ENCODE data around the gene CSK. TPM values are rescaled to one million over a fixed set of nuclear protein-coding genes. Genes with fewer than 3 reads are reported as not detected.

Gene CSK
- total RNA-seq, 1 experiment from 2014 or later, result 172 TPM

DNA sequence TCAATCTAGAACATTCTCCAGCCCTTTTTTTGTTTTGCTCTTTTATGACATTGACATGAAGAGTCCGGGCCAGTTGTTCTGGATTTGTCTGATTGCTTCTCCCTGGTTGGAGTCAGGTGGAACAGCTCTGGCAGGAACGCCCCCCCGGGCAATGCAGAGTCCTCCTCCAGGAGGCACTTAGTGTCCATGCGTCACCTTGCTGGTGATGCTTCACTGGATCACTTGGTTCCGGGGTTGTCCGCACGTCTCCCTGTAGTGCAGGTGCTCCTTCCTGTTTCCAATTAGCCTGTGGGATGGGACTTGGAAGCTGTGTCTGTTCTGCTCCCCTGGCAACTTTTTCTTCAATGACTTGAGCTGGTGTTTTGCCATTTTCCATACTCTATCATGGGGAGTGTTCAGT, 9.8 kb downstream of the CSK start:
- peaks cover 96% of the 10 kb centered on the region for H3K4me1 ChIP-seq (ENCODE audit: low read length)
- peaks cover 65% of the 10 kb centered on the region for H3K79me2 ChIP-seq (ENCODE audit: low read length)
- peak overlapping the region; percentile 69 for H3K4me3 ChIP-seq (ENCODE audit: low read length)
- peak overlapping the region; percentile 95 for H3K9ac ChIP-seq (ENCODE audit: low read length)
- no peaks in the 10 kb centered on the region for H3K9me2 ChIP-seq (replicated peaks; ENCODE audit: insufficient read depth, low read length)
- peak overlapping the region; percentile 92 for H3K4me2 ChIP-seq (ENCODE audit: low read depth, low read length, poor library complexity, severe bottlenecking)
- peak; percentile 70 for DNase-seq
- H3K36me3 ChIP-seq (ENCODE audit: insufficient read depth, low read length), result peaks cover 23% of the 10 kb centered on the region
- no peaks in the 10 kb centered on the region for H3K9me3 ChIP-seq (ENCODE audit: low read length)
- H3K27me3 ChIP-seq (ENCODE audit: low read length), result no peaks in the 10 kb centered on the region
- H3K27ac ChIP-seq (ENCODE audit: low read length), result peak overlapping the region; percentile 100
- H2AFZ ChIP-seq (ENCODE audit: low read length), result no peak overlapping the region
- no peaks in the 10 kb centered on the region; the same call in 1 of the 2 replicates for H4K20me1 ChIP-seq (ENCODE audit: insufficient read depth, low read depth, low read length)

DNA sequence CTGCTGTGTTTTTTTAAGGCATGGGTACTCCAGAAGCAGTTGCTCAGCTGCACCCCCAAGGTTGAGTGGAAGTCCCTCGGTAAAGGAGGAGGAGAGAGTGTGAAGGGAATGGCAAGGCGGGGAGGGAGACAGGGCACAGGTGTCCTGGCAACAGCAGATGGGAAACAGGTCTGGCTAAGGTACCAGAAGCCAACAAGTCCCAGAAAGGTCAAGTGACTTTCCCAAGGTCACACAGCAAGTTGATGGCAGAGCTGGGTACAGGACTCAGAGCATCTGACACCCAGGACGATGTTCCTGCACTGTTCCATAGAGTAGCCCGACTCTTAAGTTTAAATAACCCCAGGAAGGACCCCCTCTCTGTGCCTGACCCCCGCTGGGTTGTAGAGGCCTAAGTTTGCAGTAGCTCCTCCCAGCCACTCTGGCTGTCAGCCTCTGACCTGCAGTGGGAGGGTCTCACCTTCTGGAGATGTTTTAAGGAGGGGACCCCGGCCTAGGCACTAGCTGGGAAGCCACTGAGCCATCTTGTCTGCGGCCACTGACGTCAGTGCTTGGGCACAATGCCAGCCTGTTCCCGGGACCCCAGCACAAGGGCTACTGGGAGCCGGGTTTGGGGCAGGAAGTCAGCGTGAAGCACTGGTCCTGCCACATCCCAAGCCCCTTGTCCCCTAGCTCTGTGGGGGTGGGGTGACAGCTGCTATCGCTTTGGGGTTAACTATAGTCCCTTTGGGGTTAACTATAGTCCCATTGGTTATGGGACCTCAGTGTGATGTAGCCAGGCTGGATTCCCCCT, 10.5 kb downstream of the CSK start:
- H3K27me3 ChIP-seq (ENCODE audit: low read length), result no peaks in the 10 kb centered on the region
- peak overlapping the region; percentile 95 for H3K9ac ChIP-seq (ENCODE audit: low read length)
- H3K4me2 ChIP-seq (ENCODE audit: low read depth, low read length, poor library complexity, severe bottlenecking), result peak overlapping the region; percentile 92
- peak; percentile 73 for DNase-seq
- H3K9me3 ChIP-seq (ENCODE audit: low read length), result no peaks in the 10 kb centered on the region
- peaks cover 97% of the 10 kb centered on the region for H3K4me1 ChIP-seq (ENCODE audit: low read length)
- H3K79me2 ChIP-seq (ENCODE audit: low read length), result peaks cover 66% of the 10 kb centered on the region
- no peak overlapping the region for H2AFZ ChIP-seq (ENCODE audit: low read length)
- peak overlapping the region; percentile 100 for H3K27ac ChIP-seq (ENCODE audit: low read length)
- peaks cover under 1% of the 10 kb centered on the region; the same call in 1 of the 2 replicates for H4K20me1 ChIP-seq (ENCODE audit: insufficient read depth, low read depth, low read length)
- no peaks in the 10 kb centered on the region for H3K9me2 ChIP-seq (replicated peaks; ENCODE audit: insufficient read depth, low read length)
- peak overlapping the region; percentile 69 for H3K4me3 ChIP-seq (ENCODE audit: low read length)
- peaks cover 23% of the 10 kb centered on the region for H3K36me3 ChIP-seq (ENCODE audit: insufficient read depth, low read length)

DNA sequence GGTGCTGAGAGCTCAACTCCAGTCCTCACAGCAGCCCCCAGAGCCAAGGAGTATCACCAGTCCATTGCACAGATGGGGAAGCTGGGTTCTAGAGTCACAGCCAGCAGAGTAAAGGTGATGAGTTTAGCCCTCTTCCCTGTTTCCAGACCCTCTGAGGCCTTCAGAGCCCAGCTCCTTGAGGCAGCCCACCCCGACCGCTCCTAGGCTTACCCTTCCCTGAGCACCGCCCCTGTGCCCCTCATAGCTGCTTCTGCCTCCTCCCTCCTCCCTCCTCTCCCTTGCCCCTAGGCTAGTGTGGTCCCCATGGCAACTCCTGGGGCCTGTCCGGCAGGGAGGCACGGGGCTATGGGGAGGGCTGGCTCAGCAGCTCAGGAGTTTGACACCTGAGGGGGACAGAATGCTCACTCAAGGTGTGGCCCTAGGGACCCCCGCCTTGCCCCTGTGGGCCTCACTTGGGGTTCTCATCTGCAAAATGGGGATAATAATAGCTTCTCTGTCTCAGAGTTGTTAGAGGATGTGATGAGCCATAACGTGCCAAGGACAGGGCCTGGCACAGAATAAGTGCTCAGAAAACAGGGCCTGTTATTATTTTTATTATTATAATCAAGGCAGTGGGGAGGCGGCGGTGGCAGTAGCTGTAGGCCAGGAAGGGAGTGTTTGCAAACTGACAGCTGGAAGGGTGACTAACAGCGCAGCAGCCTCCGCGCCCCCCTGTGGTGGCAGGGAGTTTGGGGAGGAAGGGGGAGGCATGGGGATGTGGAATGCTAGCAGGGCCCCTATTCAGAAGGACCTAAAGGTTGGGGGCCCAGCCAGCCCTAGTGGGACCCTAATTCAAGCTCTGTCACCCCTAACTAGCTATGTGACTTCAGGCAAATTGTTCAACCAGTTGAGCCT, 11.5 kb downstream of the CSK start:
- Histone ChIP-seq H3K79me2 (ENCODE audit: low read length) (peaks cover 74% of the 10 kb centered on the region), H4K20me1 (ENCODE audit: insufficient read depth, low read depth, low read length) (peaks cover 5% of the 10 kb centered on the region; the same call in 1 of the 2 replicates), H3K4me1 (ENCODE audit: low read length) (peaks cover 97% of the 10 kb centered on the region), H3K4me3 (ENCODE audit: low read length) (peak overlapping the region; percentile 69), H2AFZ (ENCODE audit: low read length) (no peak overlapping the region), H3K9me2 (replicated peaks; ENCODE audit: insufficient read depth, low read length) (no peaks in the 10 kb centered on the region), H3K36me3 (ENCODE audit: insufficient read depth, low read length) (peaks cover 22% of the 10 kb centered on the region), H3K27ac (ENCODE audit: low read length) (peak overlapping the region; percentile 100), H3K27me3 (ENCODE audit: low read length) (no peaks in the 10 kb centered on the region), H3K4me2 (ENCODE audit: low read depth, low read length, poor library complexity, severe bottlenecking) (peak overlapping the region; percentile 92), H3K9ac (ENCODE audit: low read length) (peak overlapping the region; percentile 95), H3K9me3 (ENCODE audit: low read length) (no peaks in the 10 kb centered on the region)
- peak; percentile 87 for DNase-seq

DNA sequence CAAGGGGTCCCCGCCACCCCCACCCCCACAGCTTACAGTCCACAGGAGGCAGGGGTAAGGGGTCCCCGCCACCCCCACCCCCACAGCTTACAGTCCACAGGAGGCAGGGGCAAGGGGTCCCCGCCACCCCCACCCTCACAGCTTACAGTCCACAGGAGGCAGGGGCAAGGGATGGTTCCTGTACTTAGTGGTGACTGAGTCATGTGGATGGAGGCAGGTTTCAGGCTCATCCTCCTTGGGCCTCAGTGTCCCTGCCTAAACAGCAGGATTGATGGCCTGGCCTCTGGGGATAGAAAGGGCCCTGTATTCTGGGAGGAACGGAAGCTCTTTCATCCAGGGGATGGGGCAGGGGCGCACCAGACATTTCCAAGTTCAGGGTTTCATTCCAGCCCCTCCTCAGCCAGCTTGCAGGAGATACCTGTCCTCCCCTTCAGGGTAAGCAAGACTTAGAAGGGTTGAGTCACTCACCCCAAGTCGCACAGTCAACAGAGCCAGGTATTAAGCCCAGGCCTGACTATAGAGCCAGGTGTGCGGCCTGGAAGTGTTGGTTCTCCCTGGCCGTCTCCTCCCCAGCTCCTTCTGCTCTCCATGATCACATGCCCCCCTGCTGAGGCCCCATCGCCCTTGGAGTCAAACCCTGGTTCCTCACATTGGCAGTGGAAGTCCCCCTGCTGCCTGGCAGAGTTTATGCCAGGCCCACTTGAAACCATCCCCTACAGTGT, 12.5 kb downstream of the CSK start:
- Histone ChIP-seq H2AFZ (ENCODE audit: low read length) (no peak overlapping the region), H3K27me3 (ENCODE audit: low read length) (no peaks in the 10 kb centered on the region), H3K36me3 (ENCODE audit: insufficient read depth, low read length) (peaks cover 26% of the 10 kb centered on the region; the same call in 1 of the 2 replicates), H3K4me2 (ENCODE audit: low read depth, low read length, poor library complexity, severe bottlenecking) (peak overlapping the region; percentile 92), H3K79me2 (ENCODE audit: low read length) (peaks cover 74% of the 10 kb centered on the region), H3K4me1 (ENCODE audit: low read length) (peaks cover 100% of the 10 kb centered on the region), H3K9me2 (replicated peaks; ENCODE audit: insufficient read depth, low read length) (no peaks in the 10 kb centered on the region), H3K9ac (ENCODE audit: low read length) (peak overlapping the region; percentile 95), H3K4me3 (ENCODE audit: low read length) (no peak overlapping the region), H4K20me1 (ENCODE audit: insufficient read depth, low read depth, low read length) (peaks cover 5% of the 10 kb centered on the region; the same call in 1 of the 2 replicates), H3K9me3 (ENCODE audit: low read length) (no peaks in the 10 kb centered on the region), H3K27ac (ENCODE audit: low read length) (peak overlapping the region; percentile 100)
- no peak for DNase-seq

DNA sequence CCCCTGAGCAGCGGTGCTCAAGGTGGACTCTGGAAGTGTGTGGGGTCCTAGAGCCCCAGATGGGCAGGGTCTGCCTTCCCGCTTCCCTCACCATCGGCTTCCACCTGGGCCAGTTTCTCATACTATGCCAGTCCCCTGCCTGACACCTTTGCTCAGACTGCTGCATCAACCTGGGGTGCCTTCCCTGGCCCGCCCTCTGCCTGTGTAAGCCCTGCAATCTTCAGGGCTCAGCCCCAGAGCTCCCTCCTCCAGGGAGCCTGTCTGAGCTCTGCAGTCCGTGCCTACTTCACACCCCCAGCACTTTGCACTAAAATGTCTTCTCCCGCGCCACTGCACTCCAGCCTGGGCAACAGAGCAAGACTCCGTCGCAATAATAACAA, 13.1 kb downstream of the CSK start:
- Histone ChIP-seq H4K20me1 (ENCODE audit: insufficient read depth, low read depth, low read length) (peaks cover 5% of the 10 kb centered on the region; the same call in 1 of the 2 replicates), H3K9ac (ENCODE audit: low read length) (peak overlapping the region; percentile 95), H3K27me3 (ENCODE audit: low read length) (no peaks in the 10 kb centered on the region), H2AFZ (ENCODE audit: low read length) (no peak overlapping the region), H3K9me3 (ENCODE audit: low read length) (no peaks in the 10 kb centered on the region), H3K4me3 (ENCODE audit: low read length) (no peak overlapping the region), H3K36me3 (ENCODE audit: insufficient read depth, low read length) (peaks cover 26% of the 10 kb centered on the region), H3K4me1 (ENCODE audit: low read length) (peaks cover 100% of the 10 kb centered on the region), H3K4me2 (ENCODE audit: low read depth, low read length, poor library complexity, severe bottlenecking) (peak overlapping the region; percentile 92), H3K9me2 (replicated peaks; ENCODE audit: insufficient read depth, low read length) (no peaks in the 10 kb centered on the region), H3K79me2 (ENCODE audit: low read length) (peaks cover 70% of the 10 kb centered on the region), H3K27ac (ENCODE audit: low read length) (peak overlapping the region; percentile 100)
- no peak for DNase-seq

DNA sequence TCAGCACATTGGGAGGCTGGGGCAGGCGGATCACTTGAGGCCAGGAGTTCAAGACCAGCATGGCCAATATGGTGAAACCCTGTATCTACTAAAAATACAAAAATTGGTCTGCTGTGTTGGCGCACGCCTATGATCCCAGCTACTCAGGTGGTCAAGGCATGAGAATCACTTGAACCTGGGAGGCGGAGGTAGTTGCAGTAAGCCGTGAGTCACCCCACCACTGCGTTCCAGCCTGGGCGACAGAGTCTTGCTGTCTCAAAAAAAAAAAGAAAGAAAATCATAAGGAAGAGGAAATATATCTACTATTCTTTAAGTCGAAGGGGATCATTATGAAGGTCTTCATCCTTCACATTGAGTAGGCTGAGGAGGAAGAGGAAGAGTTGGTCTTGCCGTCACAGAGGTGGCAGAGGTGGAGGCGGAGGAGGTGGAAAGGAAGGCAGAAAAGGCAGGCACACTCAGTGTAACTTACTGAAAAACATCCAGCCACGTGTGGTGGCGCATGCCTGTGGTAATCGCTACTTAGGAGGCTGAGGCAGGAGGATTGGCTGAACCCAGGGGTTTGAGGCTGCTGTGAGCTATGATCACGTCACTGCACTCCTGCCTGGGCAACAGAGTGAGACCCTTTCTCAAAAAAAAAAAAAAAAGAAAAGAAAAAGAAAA, 14.2 kb downstream of the CSK start:
- peaks cover 30% of the 10 kb centered on the region for H3K36me3 ChIP-seq (ENCODE audit: insufficient read depth, low read length)
- no peak for DNase-seq
- H3K27ac ChIP-seq (ENCODE audit: low read length), result peak overlapping the region; percentile 100
- no peaks in the 10 kb centered on the region for H3K27me3 ChIP-seq (ENCODE audit: low read length)
- no peaks in the 10 kb centered on the region for H3K9me2 ChIP-seq (replicated peaks; ENCODE audit: insufficient read depth, low read length)
- H3K9ac ChIP-seq (ENCODE audit: low read length), result no peak overlapping the region
- no peak overlapping the region for H2AFZ ChIP-seq (ENCODE audit: low read length)
- H3K4me1 ChIP-seq (ENCODE audit: low read length), result peaks cover 96% of the 10 kb centered on the region
- H3K9me3 ChIP-seq (ENCODE audit: low read length), result no peaks in the 10 kb centered on the region
- peaks cover 7% of the 10 kb centered on the region for H4K20me1 ChIP-seq (ENCODE audit: insufficient read depth, low read depth, low read length)
- H3K79me2 ChIP-seq (ENCODE audit: low read length), result peaks cover 64% of the 10 kb centered on the region
- no peak overlapping the region for H3K4me3 ChIP-seq (ENCODE audit: low read length)
- H3K4me2 ChIP-seq (ENCODE audit: low read depth, low read length, poor library complexity, severe bottlenecking), result peak overlapping the region; percentile 63

DNA sequence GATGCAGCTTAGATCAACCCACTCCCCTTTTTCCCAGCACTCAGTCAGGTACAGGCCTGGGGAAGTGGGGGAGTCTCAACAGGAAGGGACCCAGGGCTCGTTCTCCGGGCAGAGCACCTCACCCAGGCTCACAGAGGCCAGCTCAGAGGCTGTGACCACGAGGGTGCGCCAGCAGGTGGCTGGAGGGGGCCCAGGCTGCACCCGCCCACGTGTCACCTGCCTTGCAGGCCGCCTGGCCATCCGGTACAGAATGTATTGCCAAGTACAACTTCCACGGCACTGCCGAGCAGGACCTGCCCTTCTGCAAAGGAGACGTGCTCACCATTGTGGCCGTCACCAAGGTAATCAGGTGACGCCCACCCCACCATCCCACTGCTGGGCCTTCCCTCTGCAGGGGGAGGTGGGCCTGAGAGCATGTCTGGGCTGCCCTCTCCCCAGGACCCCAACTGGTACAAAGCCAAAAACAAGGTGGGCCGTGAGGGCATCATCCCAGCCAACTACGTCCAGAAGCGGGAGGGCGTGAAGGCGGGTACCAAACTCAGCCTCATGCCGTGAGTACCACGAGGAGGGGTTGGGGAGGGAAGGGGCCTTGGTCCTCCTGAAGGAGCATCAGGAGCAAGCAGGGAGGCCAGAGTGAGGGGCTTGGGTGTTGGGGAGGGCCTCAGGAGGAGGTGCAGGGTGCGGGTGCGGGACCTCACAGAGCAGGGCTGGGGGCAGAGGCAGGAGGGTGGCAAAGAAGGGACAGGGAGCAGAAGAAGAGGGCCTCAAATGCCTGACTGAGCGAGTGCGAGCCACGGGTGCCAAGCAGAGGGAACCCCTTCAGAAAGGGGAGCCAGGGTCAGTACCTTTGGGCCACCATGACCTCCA, 16.7 kb downstream of the CSK start:
- peak; percentile 87 for DNase-seq
- Histone ChIP-seq H3K4me1 (ENCODE audit: low read length) (peaks cover 71% of the 10 kb centered on the region), H3K9me2 (replicated peaks; ENCODE audit: insufficient read depth, low read length) (no peaks in the 10 kb centered on the region), H3K9ac (ENCODE audit: low read length) (peak overlapping the region; percentile 72), H3K27ac (ENCODE audit: low read length) (peak overlapping the region; percentile 100), H2AFZ (ENCODE audit: low read length) (no peak overlapping the region), H4K20me1 (ENCODE audit: insufficient read depth, low read depth, low read length) (peaks cover 18% of the 10 kb centered on the region), H3K36me3 (ENCODE audit: insufficient read depth, low read length) (peaks cover 51% of the 10 kb centered on the region), H3K9me3 (ENCODE audit: low read length) (no peaks in the 10 kb centered on the region), H3K27me3 (ENCODE audit: low read length) (no peaks in the 10 kb centered on the region), H3K79me2 (ENCODE audit: low read length) (peaks cover 41% of the 10 kb centered on the region), H3K4me3 (ENCODE audit: low read length) (peak overlapping the region; percentile 39; the same call in 1 of the 2 replicates), H3K4me2 (ENCODE audit: low read depth, low read length, poor library complexity, severe bottlenecking) (peak overlapping the region; percentile 63)
